ENCODE measurements around the gene GOLGA8B. TPM values are rescaled to one million over a fixed set of nuclear protein-coding genes. Genes with fewer than 3 reads are reported as not detected.

The GOLGA8B gene, protein sequence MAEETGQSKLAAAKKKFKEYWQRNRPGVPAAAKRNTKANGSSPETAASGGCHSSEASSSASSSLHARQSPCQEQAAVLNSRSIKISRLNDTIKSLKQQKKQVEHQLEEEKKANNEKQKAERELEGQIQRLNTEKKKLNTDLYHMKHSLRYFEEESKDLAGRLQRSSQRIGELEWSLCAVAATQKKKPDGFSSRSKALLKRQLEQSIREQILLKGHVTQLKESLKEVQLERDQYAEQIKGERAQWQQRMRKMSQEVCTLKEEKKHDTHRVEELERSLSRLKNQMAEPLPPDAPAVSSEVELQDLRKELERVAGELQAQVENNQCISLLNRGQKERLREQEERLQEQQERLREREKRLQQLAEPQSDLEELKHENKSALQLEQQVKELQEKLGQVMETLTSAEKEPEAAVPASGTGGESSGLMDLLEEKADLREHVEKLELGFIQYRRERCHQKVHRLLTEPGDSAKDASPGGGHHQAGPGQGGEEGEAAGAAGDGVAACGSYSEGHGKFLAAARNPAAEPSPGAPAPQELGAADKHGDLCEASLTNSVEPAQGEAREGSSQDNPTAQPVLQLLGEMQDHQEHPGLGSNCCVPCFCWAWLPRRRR
- total RNA-seq: 4.8 and 32.7 TPM in 2 replicates

DNA sequence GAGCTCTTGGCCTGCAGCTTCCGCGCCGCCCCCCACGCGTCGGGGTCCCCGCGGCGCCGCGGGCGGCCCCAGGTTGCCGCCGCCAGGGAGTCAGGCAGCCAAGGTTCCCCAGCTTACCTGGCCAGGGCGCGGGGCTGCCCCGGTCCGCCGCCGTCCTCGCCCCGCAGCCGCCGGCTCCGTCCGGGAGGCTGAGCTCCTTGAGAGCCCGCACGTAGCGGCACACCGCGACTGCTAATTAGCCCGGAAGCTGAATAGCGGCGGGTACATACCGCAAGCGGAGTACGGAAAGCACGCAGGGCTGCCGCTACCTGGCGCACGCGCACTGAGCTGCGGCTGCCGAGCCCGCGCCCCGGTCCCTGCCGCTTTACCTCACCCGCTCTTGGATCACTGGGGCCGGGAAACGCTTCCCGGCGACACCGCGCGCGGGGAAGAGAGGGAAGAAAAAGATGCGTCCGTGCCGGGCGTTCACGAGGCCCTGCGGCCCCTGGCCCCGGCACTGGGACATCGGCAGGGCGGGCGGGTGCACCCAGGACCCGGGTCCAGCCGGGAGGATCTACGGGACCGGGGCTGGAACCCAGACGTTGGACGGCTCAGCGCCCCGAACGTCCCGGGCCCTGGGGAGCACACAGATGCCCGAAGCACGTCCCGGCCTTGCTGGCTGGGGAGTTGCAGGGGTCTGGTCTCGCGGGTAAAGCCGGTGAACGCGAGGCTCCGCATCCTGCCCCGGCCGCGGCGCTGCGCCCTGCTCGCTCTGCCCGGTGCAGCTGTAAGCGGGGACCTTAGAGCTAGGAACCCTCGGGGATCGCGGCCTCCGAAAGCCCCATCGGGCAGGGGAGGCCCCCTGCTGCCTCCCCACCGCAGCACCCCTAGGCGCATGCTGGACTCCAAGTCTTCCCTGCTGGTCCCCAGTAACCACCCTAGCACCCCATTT is at the start of gene GOLGA8B:
Gene GOLGA8B, minus strand, starts transcription at position 253 of the 931 bp plus-strand sequence. CDS start 47,739 bp downstream, outside the sequence.

Other genes starting within 250 kb of the GOLGA8B start
- 9.1 and 13.7 TPM in 2 replicates for gene SLC12A6, start 245.9 kb downstream of the GOLGA8B start, total RNA-seq
- gene NOP10, start 240.5 kb downstream of the GOLGA8B start, total RNA-seq: 241 and 275 TPM in 2 replicates
- not detected in 2 replicates for gene NUTM1, start 240.3 kb downstream of the GOLGA8B start, total RNA-seq
- gene LPCAT4, start 216.5 kb downstream of the GOLGA8B start, total RNA-seq: 8.7 and 8.8 TPM in 2 replicates
- gene GOLGA8A, start 145.8 kb downstream of the GOLGA8B start, total RNA-seq: 1.8 and 12.3 TPM in 2 replicates
- gene GJD2, start 171.3 kb upstream of the GOLGA8B start, total RNA-seq: not detected in 2 replicates
- gene ACTC1, start 211.9 kb upstream of the GOLGA8B start, total RNA-seq: 0.52 and 30.7 TPM in 2 replicates

Measured in epithelial cell of alveolus of lung (primary cell).